Measurements from ENCODE around the gene VIPR2. TPM values are rescaled to one million over a fixed set of nuclear protein-coding genes. Genes with fewer than 3 reads are reported as not detected.

Gene VIPR2
- total and polyA plus RNA-seq, 2 experiments from 2014 or later, result 1.3 to 2.7 TPM

GRCh38 chr7:159192013-159192412 lies 47.3 kb upstream of the VIPR2 start:
- ATAC-seq, result no peak; the same call in 2 of the 3 replicates
- H3K4me3 Mint-ChIP-seq, result no peak overlapping the region
- no peak for TF ChIP-seq CREB1 (CRISPR knock-in tag; IDR thresholded peaks at IDR 0.05; ENCODE audit: low read depth)
- TF ChIP-seq ETS1 (IDR thresholded peaks at IDR 0.05), result no peak
- TF ChIP-seq EZH2phosphoT487 (IDR thresholded peaks at IDR 0.05; ENCODE audit: unreplicated experiment), result no peak
- TF ChIP-seq ZNF114 (CRISPR knock-in tag; IDR thresholded peaks at IDR 0.05), result no peak
- TF ChIP-seq NANOG (IDR thresholded peaks at IDR 0.05; ENCODE audit: borderline replicate concordance), result no peak
- TF ChIP-seq ZNF331 (CRISPR knock-in tag; IDR thresholded peaks at IDR 0.05; ENCODE audit: low read depth), result no peak
- TF ChIP-seq JUNB (IDR thresholded peaks at IDR 0.05; ENCODE audit: unreplicated experiment), result no peak
- TF ChIP-seq, protein P1, sequence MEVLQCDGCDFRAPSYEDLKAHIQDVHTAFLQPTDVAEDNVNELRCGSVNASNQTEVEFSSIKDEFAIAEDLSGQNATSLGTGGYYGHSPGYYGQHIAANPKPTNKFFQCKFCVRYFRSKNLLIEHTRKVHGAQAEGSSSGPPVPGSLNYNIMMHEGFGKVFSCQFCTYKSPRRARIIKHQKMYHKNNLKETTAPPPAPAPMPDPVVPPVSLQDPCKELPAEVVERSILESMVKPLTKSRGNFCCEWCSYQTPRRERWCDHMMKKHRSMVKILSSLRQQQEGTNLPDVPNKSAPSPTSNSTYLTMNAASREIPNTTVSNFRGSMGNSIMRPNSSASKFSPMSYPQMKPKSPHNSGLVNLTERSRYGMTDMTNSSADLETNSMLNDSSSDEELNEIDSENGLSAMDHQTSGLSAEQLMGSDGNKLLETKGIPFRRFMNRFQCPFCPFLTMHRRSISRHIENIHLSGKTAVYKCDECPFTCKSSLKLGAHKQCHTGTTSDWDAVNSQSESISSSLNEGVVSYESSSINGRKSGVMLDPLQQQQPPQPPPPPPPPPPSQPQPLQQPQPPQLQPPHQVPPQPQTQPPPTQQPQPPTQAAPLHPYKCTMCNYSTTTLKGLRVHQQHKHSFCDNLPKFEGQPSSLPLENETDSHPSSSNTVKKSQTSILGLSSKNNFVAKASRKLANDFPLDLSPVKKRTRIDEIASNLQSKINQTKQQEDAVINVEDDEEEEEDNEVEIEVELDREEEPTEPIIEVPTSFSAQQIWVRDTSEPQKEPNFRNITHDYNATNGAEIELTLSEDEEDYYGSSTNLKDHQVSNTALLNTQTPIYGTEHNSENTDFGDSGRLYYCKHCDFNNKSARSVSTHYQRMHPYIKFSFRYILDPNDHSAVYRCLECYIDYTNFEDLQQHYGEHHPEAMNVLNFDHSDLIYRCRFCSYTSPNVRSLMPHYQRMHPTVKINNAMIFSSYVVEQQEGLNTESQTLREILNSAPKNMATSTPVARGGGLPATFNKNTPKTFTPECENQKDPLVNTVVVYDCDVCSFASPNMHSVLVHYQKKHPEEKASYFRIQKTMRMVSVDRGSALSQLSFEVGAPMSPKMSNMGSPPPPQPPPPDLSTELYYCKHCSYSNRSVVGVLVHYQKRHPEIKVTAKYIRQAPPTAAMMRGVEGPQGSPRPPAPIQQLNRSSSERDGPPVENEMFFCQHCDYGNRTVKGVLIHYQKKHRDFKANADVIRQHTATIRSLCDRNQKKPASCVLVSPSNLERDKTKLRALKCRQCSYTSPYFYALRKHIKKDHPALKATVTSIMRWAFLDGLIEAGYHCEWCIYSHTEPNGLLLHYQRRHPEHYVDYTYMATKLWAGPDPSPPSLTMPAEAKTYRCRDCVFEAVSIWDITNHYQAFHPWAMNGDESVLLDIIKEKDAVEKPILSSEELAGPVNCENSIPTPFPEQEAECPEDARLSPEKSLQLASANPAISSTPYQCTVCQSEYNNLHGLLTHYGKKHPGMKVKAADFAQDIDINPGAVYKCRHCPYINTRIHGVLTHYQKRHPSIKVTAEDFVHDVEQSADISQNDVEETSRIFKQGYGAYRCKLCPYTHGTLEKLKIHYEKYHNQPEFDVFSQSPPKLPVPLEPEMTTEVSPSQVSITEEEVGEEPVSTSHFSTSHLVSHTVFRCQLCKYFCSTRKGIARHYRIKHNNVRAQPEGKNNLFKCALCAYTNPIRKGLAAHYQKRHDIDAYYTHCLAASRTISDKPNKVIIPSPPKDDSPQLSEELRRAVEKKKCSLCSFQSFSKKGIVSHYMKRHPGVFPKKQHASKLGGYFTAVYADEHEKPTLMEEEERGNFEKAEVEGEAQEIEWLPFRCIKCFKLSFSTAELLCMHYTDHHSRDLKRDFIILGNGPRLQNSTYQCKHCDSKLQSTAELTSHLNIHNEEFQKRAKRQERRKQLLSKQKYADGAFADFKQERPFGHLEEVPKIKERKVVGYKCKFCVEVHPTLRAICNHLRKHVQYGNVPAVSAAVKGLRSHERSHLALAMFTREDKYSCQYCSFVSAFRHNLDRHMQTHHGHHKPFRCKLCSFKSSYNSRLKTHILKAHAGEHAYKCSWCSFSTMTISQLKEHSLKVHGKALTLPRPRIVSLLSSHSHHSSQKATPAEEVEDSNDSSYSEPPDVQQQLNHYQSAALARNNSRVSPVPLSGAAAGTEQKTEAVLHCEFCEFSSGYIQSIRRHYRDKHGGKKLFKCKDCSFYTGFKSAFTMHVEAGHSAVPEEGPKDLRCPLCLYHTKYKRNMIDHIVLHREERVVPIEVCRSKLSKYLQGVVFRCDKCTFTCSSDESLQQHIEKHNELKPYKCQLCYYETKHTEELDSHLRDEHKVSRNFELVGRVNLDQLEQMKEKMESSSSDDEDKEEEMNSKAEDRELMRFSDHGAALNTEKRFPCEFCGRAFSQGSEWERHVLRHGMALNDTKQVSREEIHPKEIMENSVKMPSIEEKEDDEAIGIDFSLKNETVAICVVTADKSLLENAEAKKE (CRISPR knock-in tag; IDR thresholded peaks at IDR 0.05), result no peak
- TF ChIP-seq CTCF (conservative IDR thresholded peaks at IDR 0.05; ENCODE audit: low read depth in 2 of 2), result no peak
- no peak for TF ChIP-seq STAT1 (IDR thresholded peaks at IDR 0.05; ENCODE audit: unreplicated experiment)
- TF ChIP-seq, protein P2, sequence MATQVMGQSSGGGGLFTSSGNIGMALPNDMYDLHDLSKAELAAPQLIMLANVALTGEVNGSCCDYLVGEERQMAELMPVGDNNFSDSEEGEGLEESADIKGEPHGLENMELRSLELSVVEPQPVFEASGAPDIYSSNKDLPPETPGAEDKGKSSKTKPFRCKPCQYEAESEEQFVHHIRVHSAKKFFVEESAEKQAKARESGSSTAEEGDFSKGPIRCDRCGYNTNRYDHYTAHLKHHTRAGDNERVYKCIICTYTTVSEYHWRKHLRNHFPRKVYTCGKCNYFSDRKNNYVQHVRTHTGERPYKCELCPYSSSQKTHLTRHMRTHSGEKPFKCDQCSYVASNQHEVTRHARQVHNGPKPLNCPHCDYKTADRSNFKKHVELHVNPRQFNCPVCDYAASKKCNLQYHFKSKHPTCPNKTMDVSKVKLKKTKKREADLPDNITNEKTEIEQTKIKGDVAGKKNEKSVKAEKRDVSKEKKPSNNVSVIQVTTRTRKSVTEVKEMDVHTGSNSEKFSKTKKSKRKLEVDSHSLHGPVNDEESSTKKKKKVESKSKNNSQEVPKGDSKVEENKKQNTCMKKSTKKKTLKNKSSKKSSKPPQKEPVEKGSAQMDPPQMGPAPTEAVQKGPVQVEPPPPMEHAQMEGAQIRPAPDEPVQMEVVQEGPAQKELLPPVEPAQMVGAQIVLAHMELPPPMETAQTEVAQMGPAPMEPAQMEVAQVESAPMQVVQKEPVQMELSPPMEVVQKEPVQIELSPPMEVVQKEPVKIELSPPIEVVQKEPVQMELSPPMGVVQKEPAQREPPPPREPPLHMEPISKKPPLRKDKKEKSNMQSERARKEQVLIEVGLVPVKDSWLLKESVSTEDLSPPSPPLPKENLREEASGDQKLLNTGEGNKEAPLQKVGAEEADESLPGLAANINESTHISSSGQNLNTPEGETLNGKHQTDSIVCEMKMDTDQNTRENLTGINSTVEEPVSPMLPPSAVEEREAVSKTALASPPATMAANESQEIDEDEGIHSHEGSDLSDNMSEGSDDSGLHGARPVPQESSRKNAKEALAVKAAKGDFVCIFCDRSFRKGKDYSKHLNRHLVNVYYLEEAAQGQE (IDR thresholded peaks at IDR 0.05; ENCODE audit: unreplicated experiment), result no peak
- no peak for TF ChIP-seq POLR2AphosphoS5 (IDR thresholded peaks at IDR 0.05; ENCODE audit: low read depth)
- TF ChIP-seq EZH2 (IDR thresholded peaks at IDR 0.05; ENCODE audit: low read depth, unreplicated experiment), result no peak
- no peaks in the 10 kb centered on the region for H3K79me2 ChIP-seq (replicated peaks; ENCODE audit: insufficient read depth)
- H3K36me3 ChIP-seq (ENCODE audit: insufficient read depth), result 0 out of 2 replicates have a peak, but pooled peaks cover 8% of the 10 kb centered on the region
- H3K27ac Mint-ChIP-seq, result no peak overlapping the region; the same call in 1 of the 2 replicates
- H3K9me3 Mint-ChIP-seq, result peaks cover 89% of the 10 kb centered on the region
- H3K4me3 ChIP-seq, result no peak overlapping the region
- DNase-seq (ENCODE audit: low spot score), result no peak
- no peaks in the 10 kb centered on the region for H3K4me1 ChIP-seq (ENCODE audit: insufficient read depth)
- H2AFZ ChIP-seq, result no peak overlapping the region
- no peak overlapping the region for H3K4me2 ChIP-seq
- no peak overlapping the region for H3K27ac ChIP-seq (ENCODE audit: low read depth)
- no peaks in the 10 kb centered on the region for H3K27me3 Mint-ChIP-seq (ENCODE audit: insufficient read depth, low read depth, poor library complexity)
- H4K20me1 ChIP-seq (replicated peaks; ENCODE audit: insufficient read depth), result no peaks in the 10 kb centered on the region
- peaks cover 25% of the 10 kb centered on the region for H3K36me3 Mint-ChIP-seq (ENCODE audit: low read depth)
- H3F3A ChIP-seq (replicated peaks; ENCODE audit: low read depth), result no peaks in the 10 kb centered on the region
- H3K9me2 ChIP-seq (ENCODE audit: insufficient read depth), result no peaks in the 10 kb centered on the region
- H3K27me3 ChIP-seq (ENCODE audit: insufficient read depth), result no peaks in the 10 kb centered on the region
- H3K4me1 Mint-ChIP-seq, result peaks cover 2% of the 10 kb centered on the region; the same call in 1 of the 3 replicates

All from GM23338 (cell line).